Hepatocyte (in vitro differentiated cells): ENCODE measurements around the gene FEZ2.

Experiments used
- CTCF ChIP-seq: fragments of 200-600 bp; sonication (generic); IDR thresholded peaks from 2 replicates; pipeline ENCODE4 v1.5.1; 2016; ENCODE audit warnings: antibody characterized with exemption, mild to moderate bottlenecking; ENCODE audit not compliant: poor library complexity
- EZH2 ChIP-seq: fragments of 200-600 bp; sonication (generic); IDR thresholded peaks from 2 replicates; pipeline ENCODE4 v1.6.1; 2016; ENCODE audit warnings: antibody characterized with exemption, mild to moderate bottlenecking, borderline replicate concordance
- EZH2phosphoT487 ChIP-seq: fragments of 200-600 bp; sonication (generic); IDR thresholded peaks from one replicate; pipeline ENCODE4 v1.6.1; 2018; ENCODE audit warnings: antibody characterized with exemption, mild to moderate bottlenecking, low read depth, moderate library complexity; ENCODE audit not compliant: unreplicated experiment, severe bottlenecking

GRCh38 chr2:36582538-36582937 lies 15.4 kb downstream of the FEZ2 start:
- TF ChIP-seq EZH2 (no peak), CTCF (no peak), EZH2phosphoT487 (no peak)
